Stimulated activated CD8-positive, alpha-beta memory T cell treated with anti-CD3 and anti-CD28 coated beads, Interleukin-4, amount 100 ng/mL, for 48 hours (primary cell): ENCODE measurements around the gene ANKRD66.

Source experiments
- DNase-seq: peaks from one replicate; pipeline ENCODE4 v3.0.0-alpha.2; 2020

ANKRD66 gene

DNA sequence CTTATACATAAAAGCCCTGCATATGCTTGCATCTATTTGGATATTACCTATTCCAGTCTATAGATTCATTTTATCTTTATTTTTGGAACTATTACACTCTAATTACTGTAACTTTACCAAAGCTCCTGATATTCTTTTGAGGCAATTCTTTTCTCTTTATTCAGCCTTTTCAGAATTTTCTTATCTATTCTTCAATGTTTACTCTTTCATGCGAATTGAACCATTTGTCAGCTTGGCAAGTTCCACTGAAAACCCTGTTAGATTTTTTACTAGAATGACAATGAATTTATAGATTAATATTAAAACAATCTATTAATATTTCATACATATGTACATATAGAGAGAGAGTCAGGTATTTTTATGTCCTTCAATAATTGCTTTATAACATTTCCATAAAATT, 45.9 kb downstream of the ANKRD66 start:
- no peak for DNase-seq

DNA sequence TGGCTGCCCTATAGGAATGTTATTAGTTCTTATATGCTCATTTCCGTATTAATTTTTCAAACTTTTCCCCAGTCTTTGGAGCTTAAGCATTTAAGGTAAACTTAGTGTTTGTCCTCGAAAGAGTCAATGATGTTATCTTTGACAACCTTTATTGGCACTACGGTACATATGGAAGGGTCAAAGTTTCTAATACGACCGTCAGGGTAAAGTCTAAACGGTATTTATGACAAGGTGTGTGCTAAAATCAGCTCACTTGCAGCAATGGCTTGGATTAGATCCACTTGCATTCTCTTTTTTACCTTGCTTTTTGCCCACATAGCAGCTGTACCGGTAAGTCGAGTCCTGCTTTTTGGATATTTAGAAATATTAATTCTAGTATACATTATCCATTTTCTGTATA, 46.4 kb downstream of the ANKRD66 start, which contains the start of gene MEP1A:
TSS of gene MEP1A (plus strand) at position 252 of the 400 bp plus-strand sequence. CDS start at position 262, 10 bp downstream.
- no peak for DNase-seq

DNA sequence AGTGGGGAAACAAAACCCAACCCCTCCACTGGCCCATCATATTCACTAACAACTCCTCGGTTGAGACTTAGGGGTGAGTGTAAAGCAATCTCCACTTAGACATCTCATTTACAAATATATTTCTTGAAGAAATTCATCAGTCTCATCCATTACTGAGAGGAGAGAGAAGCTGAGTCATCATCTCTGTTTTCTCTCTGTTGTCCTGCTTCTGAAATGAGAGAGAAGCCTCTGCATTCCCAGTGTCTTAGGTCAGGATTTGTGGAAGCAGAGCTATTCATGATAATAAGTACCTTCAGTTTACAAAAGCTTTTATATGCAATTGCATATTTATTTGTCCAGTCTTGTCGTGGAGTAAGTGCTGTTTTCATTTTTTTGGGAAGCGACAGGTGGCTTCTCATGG, 47.3 kb downstream of the ANKRD66 start:
- DNase-seq: no peak

DNA sequence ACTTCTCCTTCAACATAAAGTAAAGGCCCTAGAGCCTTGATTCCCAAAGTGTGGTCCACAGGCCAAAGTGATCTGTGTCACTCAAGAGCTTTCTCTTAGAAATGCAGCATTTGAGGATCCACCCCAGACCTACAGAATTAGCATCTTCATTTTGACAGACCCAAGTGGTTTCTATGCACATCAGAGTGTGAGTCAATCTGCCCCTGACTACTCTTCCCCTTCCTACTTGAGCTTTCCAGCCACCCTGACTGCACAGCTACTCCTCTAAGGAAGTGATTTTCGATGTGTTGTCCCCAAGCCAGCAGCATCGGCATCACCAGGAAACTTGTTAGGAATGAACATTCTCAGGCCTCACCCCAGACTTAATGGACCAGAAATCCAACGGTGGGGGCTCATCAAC, 49.1 kb downstream of the ANKRD66 start:
- DNase-seq: no peak

DNA sequence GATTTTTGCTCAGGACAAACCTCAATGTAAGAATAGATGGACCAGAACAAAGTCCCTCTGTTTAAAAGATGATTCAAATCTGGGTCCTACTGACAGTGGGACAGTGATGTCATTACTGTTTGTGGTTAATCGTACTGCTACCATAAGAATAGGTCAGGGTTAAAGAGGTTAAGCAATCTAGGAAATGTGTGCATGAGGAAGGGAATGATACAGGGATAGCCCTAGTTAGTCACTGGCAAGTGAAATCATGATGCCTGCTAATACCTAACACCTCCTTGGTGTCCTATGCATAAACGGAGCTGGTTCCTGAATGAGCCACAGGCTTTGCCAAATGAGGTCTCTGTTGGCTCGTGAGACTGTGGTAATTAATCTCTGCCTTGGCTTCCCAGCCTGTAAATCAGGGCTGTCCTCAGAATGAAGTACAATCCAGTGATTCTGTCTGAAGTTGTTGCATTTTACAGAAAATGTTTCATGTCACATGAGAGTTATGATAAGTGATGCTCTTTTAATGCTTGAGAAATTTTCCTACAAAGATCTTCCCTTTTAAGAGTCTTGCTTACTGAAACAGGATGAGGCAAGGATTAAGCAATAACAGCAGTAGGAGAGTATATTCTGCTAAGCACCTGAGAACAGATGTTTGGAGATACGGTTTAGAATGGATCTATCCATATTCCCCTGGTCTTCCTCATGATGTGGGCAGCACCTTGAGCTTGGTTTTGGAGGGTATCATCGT, 50.3 kb downstream of the ANKRD66 start:
- DNase-seq: no peak

DNA sequence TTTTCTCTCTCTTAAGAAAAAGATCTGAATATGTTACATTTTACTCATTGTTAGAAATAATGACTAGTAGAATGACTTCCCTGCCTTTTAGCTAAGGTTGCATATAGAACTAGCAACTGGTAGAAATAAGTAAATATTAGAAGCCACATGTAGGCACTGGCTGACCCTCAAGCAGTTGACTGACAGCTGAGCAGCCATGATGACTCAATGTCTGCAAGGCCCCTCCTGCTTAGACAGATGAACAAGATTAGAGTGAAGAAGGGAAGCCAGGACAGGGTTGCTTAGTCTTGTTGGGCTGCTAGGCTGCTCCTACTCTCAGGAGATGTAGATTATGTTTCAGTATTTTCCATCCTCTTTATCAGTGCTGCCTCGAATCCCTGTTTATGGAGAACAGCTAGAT, 52.9 kb downstream of the ANKRD66 start:
- no peak for DNase-seq

DNA sequence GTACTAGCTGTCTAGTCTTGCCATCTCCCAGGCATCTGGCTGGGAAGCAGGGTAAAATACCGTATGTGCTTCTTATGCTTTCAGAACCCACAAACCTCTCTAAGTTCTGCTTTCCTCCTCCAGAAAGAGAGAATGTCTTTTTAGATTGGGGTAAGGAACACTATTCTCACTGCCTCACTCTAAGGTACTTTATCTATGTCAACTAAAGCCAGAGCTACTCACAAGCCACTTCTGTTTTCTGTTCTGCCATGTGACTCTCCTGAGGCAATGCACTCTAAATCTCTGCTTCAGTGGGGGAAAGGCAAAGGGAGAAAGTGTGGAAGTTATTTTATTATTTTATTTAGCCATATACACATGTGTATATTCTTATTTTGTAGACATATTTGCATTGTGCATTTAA, 62.1 kb downstream of the ANKRD66 start:
- DNase-seq: no peak
